Forelimb muscle (tissue), 1 donor: ENCODE measurements around the gene DNAH5. TPM values are rescaled to one million over a fixed set of nuclear protein-coding genes. Genes with fewer than 3 reads are reported as not detected.
A peak's percentile ranks its signal among the peaks of the same experiment; 100 is the strongest.
"Not testable (repeated sequence)": the region's sequence is repeated elsewhere in the genome, so short reads cannot be mapped to it uniquely, and the experiment has no call there.

Experiments used
- DNase-seq: peaks from one replicate; pipeline ENCODE4 v3.0.0-alpha.2; 2013; ENCODE audit warnings: low read depth
- polyA plus RNA-seq: library from polyadenylated mRNA; unstranded; fragments of 120-200 nt; gene quantifications from one replicate; pipeline ENCODE4 v1.2.1, GENCODE V29; 2013; ENCODE audit not compliant: insufficient read length

Gene DNAH5
- polyA plus RNA-seq: 0.57 TPM

- DNase-seq: no peak
These were observed at the start of gene DNAH5 for GRCh38 chr5:13944560-13945199. Gene DNAH5, minus strand, starts transcription at chr5:13944688. Its CDS starts 250 bp downstream, at chr5:13944438.

GRCh38 chr5:13993926-13994325 lies 49.4 kb upstream of the DNAH5 start:
- no peak for DNase-seq

- no peak for DNase-seq
These were observed 48.3 kb upstream of the DNAH5 start for GRCh38 chr5:13992795-13993194.

GRCh38 chr5:13991365-13991764 lies 46.9 kb upstream of the DNAH5 start:
- no peak for DNase-seq

- no peak for DNase-seq
These were observed 46.4 kb upstream of the DNAH5 start for GRCh38 chr5:13990896-13991295.

- DNase-seq: no peak
These were observed 45.3 kb upstream of the DNAH5 start for GRCh38 chr5:13989832-13990231.

GRCh38 chr5:13987843-13988464 lies 43.5 kb upstream of the DNAH5 start:
- DNase-seq: no peak

GRCh38 chr5:13985731-13986418 lies 41.4 kb upstream of the DNAH5 start:
- DNase-seq: no peak

GRCh38 chr5:13984888-13985287 lies 40.4 kb upstream of the DNAH5 start:
- not testable (repeated sequence) for DNase-seq

GRCh38 chr5:13976867-13977830 lies 32.7 kb upstream of the DNAH5 start:
- DNase-seq: peak; percentile 24

GRCh38 chr5:13976223-13976622 lies 31.7 kb upstream of the DNAH5 start:
- DNase-seq: no peak

- no peak for DNase-seq
These were observed 30.8 kb upstream of the DNAH5 start for GRCh38 chr5:13975246-13975645.

- no peak for DNase-seq
These were observed 29.2 kb upstream of the DNAH5 start for GRCh38 chr5:13973724-13974123.

GRCh38 chr5:13972029-13972428 lies 27.5 kb upstream of the DNAH5 start:
- DNase-seq: no peak

GRCh38 chr5:13957032-13957645 lies 12.7 kb upstream of the DNAH5 start:
- peak; percentile 19 for DNase-seq

GRCh38 chr5:13956471-13956870 lies 12.0 kb upstream of the DNAH5 start:
- no peak for DNase-seq

- DNase-seq: no peak
These were observed 11.4 kb upstream of the DNAH5 start for GRCh38 chr5:13955896-13956295.

GRCh38 chr5:13946111-13946510 lies 1.6 kb upstream of the DNAH5 start:
- DNase-seq: no peak

GRCh38 chr5:13945271-13945670 lies 783 bp upstream of the DNAH5 start:
- DNase-seq: no peak

- DNase-seq: no peak
These were observed 812 bp downstream of the DNAH5 start for GRCh38 chr5:13943676-13944075.

- no peak for DNase-seq
These were observed 3.0 kb downstream of the DNAH5 start for GRCh38 chr5:13941468-13941867.
